GM21390 (cell line): ENCODE data around the gene LAMA2.
"Not testable (repeated sequence)": the region's sequence is repeated elsewhere in the genome, so short reads cannot be mapped to it uniquely, and the experiment has no call there.

ENCODE experiments used
- ATAC-seq: cut with Tn5 transposase; IDR thresholded peaks from one replicate; pipeline ENCODE4 v1.9.1; 2021; ENCODE audit not compliant: unreplicated experiment

LAMA2 gene

DNA sequence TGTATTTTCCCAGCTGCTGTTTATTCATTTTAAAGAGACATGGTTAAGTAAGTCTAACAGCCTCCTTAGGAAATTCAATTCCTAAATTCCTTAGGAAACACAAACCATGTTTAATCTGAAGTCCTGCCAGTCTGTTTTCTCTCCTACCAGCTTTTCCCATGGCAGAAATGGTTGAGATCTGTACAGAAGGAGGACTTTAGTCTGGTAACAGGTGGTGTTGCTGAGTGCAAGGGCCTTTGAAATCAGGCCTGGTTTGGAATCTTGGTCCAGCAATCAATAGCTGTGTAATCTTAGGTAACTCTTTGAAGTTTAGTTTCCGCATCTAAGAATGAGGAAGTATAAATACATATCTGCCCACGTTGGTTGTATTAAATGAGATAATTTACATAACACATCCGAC is 232.5 kb downstream of the LAMA2 start:
- ATAC-seq, result no peak

DNA sequence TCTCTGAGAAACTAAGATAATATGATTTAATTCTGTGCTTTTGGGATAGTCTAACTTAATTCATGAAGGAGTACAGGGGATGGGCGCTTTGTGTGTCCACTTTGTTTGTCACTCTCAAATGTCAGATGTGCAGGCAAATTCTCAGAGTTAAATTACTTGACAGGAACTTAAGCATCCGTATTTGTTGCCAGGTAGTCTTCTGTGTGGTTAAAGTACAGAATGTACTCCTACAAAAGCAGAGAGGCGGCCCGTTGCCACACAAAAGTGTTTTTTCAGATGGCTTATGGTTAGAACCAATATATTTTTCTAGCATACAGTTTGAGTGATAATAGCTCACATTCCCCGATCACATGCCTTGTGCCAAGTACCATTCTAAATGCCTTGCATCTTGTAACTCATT is 234.4 kb downstream of the LAMA2 start:
- ATAC-seq, result no peak

DNA sequence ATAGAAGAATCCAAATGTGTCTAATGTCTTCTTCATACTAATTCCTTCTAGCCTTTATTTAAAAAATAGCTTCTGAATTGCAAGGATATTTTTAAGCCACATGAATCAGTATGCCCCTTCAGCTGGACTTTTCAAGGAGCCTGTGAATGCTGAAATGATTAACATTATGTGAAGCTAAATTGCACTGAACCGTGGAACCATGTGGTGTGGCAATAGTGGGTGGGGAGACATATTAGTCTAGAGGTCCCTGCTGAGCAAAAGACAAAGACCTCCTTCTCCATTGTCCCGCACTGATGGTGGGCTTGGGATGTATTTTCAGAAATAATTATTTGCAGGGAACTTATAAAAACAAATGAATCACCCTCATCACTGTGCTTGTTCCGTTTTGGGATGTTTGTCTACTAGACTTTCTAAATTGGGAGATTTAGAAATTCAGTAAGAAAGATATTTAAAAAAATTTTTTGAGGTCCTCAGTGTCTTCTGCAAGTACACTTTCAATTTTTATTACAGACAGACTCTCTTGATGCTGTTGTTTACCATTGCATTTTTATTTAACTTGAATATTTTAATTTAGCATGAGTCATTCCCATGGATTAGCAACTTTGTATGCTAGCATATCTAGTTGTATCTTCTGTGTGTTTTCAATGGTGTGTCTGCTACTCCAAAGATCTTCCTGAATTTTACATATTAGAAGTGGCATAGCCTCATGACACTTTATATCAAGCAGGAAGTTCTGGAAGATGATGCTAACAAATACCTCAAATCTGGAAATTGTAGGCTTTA is 238.1 kb downstream of the LAMA2 start:
- ATAC-seq, result no peak

DNA sequence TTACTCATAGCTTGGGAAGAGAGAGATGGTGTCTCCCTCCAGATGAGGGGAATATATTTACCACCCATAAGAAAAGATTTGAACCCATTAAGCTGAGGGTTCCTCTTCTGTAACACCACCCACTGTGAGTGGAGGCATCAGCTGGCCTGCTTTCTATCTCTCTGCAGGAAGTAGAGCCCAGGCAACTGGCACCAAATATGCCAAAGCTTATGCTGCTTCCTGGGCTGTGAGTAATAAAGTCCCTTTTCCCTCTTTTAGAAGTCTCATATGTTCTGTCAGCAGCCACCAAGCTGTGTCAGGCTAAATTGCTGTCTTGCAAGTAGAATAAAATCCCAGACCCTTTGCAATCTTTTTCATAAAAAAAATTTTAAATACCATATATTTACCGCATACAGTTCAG is 241.4 kb downstream of the LAMA2 start:
- no peak for ATAC-seq

DNA sequence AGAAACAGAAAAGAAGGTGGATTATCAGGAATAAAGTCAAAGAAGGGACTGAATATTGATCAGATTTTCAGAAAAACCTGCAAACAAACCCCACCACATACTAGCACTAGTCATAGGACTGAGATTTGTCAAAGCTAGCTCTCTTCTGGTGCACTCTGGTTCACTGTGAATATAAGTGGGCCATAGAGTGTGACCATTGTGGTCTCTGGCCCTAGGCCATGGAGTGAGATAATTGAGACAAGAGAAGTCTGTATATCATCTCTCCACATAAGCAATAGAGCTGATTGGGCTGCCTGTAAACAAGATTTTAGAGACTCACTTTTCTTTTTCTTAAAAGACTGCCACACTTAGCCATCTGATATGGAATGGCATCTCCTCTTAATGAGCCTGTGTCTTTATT is 247.2 kb downstream of the LAMA2 start:
- ATAC-seq, result no peak

DNA sequence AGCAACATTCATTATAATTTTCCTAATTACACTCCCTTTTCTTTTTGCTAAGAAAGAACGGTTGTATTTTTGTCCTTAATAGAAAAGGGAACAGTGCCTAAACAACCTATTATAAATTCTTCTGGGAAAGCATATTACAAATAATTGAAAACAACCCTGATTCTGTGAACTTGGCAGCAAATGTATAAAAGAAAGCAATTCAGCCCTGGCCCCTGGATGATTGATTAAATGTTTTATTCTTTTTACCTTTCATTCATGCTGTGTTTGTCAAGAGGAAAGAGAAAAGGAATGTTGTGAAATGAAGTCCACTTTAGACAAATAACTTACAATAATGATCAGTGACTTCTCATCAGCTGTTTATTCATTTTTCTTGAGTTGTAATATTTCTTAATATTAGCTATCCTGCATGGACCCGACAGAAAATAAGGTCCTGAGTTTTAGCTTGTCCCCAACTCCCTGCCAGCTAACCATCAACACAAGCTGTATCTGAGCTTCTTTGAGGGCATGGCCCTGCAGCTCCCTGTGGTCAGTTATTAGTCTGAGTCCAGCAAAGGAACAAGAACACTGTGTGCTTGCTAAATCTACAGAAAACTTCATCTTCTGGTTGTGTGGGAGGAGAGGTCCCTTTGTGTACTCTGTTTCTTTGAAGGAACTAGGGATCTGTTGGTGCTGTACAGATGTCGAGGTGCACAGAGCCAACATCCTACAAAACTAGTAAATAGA is 248.2 kb downstream of the LAMA2 start:
- no peak for ATAC-seq

DNA sequence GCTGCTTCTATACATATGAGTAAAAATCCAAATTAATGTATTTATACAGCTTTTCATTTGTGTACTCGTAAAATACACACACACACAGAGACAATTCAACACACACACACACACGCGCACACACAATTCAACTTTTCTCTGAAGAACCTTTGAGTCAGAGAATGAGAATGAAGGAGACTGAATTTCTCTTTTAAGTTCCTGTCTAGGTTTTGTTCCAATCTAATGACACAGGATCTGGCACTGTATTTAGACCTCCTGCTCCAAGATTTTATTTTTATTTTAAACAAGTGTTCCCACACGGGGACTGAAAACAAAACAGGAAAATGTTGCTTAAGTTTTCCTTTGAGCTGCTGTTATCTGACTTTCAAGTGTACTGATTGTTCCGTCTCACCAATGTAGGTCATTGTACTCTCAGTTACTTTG is 250.8 kb downstream of the LAMA2 start:
- ATAC-seq, result no peak

DNA sequence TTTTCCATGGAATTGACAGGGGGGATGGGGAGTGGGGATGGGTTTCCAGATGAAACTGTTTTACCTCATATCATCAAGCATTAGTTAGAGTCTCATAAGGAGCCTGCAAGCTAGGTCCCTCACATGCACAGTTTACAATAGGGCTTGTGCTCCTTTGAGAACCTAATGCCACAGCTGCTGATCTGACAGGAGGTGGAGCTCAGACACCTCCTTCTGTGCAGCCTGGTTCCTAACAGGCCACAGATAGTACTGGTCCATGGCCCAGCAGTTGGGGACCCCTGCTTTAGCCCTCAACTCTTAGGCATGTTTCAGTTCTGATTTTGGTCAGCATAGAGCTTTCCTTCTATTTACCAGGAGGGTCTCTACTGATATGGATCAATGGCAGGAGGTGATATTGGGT is 251.6 kb downstream of the LAMA2 start:
- no peak for ATAC-seq

DNA sequence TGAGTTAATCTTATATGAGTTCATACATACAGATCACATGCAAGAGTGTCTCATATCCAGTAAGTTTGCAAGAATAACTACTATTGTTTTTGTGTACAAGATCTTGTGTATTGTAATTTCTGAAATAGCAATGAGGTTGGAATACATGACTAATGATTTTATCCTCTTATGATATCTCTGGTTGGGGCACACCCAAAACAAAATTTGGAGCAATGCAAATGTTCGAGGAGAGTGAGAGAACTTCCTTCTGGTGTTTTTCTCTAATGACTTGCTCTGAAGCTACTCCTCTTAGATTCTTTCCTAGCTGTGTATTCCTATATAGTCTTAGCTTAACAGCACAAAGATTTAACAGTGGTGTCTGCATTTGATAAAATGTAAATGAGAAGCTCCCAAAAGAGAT is 252.5 kb downstream of the LAMA2 start:
- ATAC-seq, result no peak

DNA sequence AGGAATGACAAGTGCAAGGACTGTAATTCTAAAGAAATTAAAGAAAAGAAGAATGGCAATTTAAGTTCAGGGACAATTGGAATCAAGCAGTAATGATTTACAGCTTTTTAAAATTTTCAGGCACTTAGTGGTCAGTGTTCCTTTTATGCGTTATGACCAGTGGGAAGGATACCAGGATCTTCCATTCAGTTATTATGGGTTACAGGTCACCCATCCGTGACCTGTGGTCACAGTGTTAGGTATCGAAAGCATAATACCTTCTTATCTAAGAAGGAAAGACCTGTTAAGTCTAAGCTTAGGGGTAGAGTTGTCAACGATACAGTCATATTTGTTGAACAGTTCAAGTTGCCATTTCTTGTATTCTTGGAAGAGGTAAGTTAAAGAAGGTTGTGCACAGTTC is 253.8 kb downstream of the LAMA2 start:
- ATAC-seq, result no peak

DNA sequence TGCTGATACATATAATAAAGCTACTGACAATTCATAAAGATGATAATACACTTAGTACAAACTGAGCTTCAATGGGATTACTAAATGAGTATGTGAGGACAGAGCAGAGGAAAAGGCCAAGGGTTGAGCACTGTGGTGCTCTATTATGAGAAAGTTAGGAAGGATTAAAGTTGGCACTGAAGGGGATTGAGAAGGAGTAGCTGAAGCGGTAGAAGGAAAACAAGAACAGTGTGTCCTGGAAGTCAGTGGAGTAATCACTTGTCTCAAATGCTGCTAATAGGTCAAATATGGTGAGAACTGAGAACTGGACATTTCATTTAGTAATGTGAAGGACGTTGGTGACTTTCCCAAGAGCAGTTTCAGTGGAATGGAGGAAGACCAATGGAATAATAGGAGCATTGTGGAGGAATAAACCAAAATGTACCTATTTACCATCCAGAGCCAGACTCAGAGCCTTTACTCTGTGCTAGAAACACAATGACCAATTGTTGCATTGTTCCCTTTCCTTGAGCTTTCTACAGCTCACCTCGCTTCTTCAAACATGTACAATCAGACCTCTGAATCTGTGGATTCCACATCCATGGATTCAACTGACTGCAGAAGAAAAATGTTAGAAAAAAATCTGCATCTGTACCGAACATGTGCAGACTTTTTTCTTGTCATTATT is 255.9 kb downstream of the LAMA2 start:
- no peak for ATAC-seq

DNA sequence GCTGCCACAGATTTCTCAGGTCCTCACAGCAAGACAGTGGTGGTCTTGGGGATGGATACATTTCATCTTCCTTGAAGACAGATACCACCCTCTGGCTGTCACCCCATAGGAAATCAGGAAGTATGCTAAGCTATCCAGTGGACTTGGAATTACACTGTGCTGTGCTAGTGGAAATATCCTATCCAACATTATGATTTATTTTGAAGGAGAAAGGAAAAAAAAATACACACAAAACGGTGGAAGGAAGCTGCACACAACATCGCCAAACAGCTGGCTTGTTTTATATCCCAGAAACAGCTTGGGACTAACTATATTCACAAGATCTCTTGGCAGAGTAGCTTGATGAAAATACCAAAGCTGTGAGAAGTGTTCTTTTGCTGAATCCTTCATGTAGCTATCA is 257.6 kb downstream of the LAMA2 start:
- ATAC-seq, result no peak

DNA sequence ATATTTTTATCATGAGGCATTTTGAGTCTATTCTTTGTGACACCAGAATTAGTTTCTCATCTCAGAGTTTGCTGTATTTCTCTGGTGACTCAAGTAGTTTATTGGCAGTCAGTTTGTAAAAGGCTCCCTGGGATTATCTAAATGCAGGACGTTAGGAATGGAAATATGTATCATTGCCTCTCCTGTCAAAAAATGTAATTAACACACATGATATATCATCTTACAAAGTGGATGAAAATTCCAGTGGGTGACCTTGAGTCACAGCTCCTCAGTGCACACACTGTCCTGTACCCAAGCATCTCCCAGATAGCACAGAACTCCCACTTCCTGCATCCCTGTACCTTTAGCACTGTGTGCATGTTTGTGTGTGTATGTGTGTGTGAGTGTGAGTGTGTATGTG is 258.6 kb downstream of the LAMA2 start:
- no peak for ATAC-seq

DNA sequence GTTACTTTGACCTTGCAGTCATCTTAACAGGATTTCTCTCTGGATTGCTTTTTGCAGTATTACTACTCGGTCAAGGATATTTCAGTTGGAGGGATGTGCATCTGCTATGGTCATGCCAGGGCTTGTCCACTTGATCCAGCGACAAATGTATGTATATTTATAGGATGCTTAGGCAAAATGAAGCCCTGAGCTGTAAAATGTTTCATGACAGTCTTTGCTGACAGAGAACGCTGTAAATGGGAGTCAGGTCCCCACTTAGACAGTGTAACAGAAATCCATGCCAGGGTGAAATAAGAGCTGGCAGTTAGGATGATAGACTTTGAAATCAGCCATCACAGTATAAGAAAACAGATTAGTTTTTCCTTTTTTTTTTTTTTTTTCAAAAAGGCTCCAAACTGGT is 264.0 kb downstream of the LAMA2 start:
- ATAC-seq, result no peak

DNA sequence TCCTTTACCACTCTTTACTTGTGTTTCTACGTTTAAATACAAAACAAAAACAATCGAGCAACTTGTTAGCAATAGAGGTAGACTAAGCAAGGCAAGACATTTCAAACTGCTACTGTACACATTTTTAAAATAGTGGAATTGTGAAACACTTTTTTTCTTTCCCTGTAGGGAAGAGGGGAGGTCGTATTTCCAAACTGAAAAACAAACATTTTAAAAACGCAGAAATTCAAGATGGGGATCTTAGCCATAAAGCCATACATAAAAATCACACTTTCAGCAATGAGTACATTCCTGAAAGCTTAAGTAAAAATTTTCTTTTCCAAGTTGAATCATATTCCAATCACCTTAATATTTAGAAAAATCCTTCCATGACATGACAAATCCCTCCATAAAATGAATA is 267.6 kb downstream of the LAMA2 start:
- no peak for ATAC-seq

DNA sequence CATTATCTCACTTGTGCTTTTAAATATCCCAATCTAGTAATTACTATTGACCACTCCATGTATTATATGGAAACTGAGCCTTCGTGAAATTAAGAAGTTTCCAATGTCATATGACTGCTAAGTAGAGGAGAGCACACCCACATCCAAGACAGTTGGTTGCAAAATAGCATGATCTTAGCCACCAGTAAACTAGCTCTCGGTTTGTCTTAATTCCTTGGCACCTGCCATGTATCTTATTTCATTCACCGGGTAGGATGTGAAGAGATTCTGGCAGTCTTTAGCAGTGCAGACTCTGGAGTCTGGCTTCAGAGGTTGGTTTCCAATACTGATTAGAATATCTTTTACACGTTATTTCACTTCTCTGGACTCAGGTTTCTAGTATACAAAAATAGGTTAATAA is 270.3 kb downstream of the LAMA2 start:
- ATAC-seq, result no peak

DNA sequence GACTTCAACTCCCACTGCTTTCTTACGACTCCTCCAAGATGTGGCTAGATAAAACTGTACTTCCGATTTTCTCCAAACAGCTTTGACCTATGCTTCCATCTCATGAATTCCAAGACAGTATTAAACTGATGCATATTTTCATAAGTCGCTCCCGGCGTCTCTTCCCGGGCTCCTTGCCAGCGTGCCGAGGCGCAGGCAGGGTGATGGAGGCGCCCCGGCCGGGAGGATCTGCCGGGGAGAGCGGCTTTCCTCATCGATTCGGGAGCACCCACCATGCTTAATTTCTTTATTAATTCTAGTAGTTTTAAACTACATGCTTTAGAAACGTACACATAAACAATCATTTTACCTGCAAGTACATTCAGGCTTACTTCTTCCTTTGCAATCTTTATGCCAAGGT is 276.3 kb downstream of the LAMA2 start:
- ATAC-seq, result not testable (repeated sequence)

DNA sequence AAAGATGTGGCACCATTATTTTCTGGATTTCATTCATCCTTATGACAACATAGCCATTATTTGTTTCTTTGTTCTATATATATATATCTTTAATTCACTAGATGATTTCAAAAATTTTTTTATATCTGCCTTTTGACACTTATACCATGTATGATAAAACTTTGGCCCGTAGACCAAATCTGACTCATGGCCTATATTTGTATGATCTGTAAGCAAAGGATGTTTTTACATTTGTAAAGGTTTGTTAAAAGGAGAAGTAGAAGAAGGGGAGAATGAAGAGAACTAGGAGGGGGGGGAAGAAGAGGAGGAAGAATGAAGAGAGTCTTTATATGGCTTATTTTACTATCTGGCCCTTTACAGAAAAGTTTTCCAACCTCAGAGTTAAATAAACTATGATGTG is 279.7 kb downstream of the LAMA2 start:
- ATAC-seq, result no peak

DNA sequence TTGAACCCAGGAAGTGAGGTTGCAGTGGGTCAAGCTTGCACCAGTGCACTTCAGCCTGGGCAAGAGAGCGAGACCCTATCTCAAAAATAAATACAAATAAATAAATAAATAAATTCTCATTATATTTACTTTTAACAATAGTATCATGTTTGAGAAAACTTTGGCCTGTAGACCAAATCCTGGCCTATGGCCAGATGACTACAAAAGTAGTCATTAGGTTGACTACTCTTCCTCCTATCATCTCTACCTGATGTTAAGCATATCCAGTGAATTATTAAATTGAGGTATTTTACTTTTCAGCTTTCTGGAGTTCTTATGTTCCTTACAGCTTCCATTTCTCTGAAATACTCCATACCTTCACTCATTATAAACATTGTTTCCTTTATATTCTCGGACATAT is 280.6 kb downstream of the LAMA2 start:
- no peak for ATAC-seq

DNA sequence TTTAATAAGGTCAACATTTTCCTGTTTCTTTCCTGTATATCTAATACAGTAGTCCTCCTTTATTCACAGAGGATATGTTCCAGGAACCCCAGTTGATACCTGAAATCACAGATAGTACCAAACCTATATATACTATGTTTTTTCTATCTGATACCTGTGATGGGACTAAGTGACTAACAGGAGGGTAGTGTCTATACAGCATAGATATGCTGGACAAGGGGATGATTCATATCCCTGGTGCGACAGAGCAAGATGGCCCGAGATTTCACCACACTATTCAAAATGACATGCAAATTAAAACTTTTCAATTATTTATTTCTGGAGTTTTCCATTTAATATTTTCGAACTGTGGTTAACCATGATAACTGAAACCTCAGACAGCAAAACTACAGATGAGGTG is 281.1 kb downstream of the LAMA2 start:
- no peak for ATAC-seq

DNA sequence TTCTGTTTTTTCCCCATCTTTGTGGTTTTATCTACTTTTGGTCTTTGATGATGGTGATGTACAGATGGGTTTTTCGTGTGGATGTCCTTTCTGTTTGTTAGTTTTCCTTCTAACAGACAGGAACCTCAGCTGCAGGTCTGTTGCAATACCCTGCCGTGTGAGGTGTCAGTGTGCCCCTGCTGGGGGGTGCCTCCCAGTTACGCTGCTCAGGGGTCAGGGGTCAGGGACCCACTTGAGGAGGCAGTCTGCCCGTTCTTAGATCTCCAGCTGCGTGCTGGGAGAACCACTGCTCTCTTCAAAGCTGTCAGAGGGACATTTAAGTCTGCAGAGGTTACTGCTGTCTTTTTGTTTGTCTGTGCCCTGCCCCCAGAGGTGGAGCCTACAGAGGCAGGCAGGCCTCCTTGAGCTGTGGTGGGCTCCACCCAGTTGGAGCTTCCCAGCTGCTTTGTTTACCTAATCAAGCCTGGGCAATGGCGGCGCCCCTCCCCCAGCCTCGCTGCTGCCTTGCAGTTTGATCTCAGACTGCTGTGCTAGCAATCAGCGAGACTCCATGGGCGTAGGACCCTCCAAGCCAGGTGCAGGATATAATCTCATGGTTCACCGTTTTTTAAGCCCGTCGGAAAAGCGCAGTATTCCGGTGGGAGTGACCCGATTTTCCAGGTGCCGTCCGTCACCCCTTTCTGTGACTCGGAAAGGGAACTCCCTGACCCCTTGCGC is 289.5 kb downstream of the LAMA2 start:
- ATAC-seq, result not testable (repeated sequence)

DNA sequence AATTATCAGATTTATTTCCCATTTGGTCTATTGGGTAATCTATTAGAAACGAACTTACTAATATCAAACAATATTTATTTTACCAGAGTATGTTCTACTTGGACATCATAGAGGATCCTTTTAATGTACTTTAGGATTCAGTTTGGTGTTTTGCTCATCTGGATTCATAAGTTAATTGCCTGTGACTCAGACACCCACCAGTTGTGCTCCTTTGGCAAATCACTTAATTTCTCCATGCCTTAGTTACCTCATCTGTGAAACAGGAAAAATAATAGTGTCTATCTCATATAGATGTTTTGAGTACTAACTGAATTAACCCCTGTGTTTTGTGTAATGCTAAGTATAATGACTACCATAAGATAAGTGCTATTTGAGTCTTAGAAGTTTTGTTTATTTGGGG is 292.1 kb downstream of the LAMA2 start:
- no peak for ATAC-seq
